Measurements from ENCODE around the gene MAGEL2.

DNA sequence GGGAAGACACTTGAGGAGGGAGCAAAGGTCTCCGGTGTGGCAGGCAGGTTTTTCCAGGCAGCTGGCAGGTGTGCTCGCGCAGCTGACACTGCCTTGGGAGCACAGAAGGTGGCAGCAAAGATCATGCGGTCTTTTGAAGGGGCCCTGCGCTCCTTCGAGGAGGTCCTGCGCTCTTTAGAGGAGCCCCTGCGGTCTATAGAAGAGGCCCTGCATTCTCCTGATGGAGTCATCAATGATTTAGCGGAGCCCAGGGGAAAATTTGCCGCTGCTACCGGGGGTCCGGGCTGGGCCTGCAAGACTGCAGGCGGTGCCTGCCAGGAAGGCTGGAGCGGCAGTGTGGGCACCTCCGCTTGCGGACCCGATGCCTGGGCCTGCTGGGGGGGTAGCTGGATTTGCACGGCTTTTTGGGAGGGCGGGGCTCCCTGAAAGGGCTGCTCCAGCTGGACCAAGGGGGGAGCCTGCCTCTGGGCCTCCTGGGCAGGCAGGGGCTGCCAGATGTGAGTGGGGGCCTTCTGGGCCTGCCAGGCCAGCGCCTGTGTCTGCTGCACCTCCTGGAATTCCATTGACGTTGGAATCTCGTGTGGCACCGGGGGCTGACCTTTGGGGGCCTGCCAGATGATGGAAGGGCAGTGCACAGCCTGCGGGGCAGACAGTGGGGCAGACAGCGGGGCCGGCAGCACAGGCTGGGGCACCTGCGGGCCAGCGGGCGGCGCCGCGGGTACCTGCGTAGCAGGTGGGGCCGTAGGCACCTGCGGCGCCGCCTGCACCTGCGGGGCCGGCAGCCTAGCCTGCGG, 2.1 kb downstream of the MAGEL2 start:
- TF ChIP-seq EZH2 (IDR thresholded peaks at IDR 0.05; ENCODE audit: borderline replicate concordance, insufficient read depth, low read length, poor library complexity, severe bottlenecking) (no peak), POLR2AphosphoS5 (IDR thresholded peaks at IDR 0.05) (no peak), RAD21 (conservative IDR thresholded peaks at IDR 0.05) (peak; percentile 85), SMC3 (conservative IDR thresholded peaks at IDR 0.05; ENCODE audit: poor library complexity) (peak; percentile 90), MXI1 (conservative IDR thresholded peaks at IDR 0.05; ENCODE audit: poor library complexity, severe bottlenecking) (no peak), TAF1 (IDR thresholded peaks at IDR 0.05; ENCODE audit: low read depth) (no peak), EP300 (conservative IDR thresholded peaks at IDR 0.05; ENCODE audit: poor library complexity, severe bottlenecking) (no peak)
- TF ChIP-seq, protein P1, sequence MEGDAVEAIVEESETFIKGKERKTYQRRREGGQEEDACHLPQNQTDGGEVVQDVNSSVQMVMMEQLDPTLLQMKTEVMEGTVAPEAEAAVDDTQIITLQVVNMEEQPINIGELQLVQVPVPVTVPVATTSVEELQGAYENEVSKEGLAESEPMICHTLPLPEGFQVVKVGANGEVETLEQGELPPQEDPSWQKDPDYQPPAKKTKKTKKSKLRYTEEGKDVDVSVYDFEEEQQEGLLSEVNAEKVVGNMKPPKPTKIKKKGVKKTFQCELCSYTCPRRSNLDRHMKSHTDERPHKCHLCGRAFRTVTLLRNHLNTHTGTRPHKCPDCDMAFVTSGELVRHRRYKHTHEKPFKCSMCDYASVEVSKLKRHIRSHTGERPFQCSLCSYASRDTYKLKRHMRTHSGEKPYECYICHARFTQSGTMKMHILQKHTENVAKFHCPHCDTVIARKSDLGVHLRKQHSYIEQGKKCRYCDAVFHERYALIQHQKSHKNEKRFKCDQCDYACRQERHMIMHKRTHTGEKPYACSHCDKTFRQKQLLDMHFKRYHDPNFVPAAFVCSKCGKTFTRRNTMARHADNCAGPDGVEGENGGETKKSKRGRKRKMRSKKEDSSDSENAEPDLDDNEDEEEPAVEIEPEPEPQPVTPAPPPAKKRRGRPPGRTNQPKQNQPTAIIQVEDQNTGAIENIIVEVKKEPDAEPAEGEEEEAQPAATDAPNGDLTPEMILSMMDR (IDR thresholded peaks at IDR 0.05; ENCODE audit: poor library complexity, severe bottlenecking), result peak; percentile 78
- TF ChIP-seq, protein P2, sequence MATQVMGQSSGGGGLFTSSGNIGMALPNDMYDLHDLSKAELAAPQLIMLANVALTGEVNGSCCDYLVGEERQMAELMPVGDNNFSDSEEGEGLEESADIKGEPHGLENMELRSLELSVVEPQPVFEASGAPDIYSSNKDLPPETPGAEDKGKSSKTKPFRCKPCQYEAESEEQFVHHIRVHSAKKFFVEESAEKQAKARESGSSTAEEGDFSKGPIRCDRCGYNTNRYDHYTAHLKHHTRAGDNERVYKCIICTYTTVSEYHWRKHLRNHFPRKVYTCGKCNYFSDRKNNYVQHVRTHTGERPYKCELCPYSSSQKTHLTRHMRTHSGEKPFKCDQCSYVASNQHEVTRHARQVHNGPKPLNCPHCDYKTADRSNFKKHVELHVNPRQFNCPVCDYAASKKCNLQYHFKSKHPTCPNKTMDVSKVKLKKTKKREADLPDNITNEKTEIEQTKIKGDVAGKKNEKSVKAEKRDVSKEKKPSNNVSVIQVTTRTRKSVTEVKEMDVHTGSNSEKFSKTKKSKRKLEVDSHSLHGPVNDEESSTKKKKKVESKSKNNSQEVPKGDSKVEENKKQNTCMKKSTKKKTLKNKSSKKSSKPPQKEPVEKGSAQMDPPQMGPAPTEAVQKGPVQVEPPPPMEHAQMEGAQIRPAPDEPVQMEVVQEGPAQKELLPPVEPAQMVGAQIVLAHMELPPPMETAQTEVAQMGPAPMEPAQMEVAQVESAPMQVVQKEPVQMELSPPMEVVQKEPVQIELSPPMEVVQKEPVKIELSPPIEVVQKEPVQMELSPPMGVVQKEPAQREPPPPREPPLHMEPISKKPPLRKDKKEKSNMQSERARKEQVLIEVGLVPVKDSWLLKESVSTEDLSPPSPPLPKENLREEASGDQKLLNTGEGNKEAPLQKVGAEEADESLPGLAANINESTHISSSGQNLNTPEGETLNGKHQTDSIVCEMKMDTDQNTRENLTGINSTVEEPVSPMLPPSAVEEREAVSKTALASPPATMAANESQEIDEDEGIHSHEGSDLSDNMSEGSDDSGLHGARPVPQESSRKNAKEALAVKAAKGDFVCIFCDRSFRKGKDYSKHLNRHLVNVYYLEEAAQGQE (IDR thresholded peaks at IDR 0.05; ENCODE audit: borderline replicate concordance), result no peak

Measured in neural cell (in vitro differentiated cells).